Body of pancreas (tissue), 4 donors: ENCODE data around the gene FLAD1.

Experiments used
- POLR2A ChIP-seq, 3 donors: fragments of 450-650 bp; IDR thresholded peaks; one replicate each; pipeline ENCODE4 v1.6.1; 2016; ENCODE audit warnings: antibody characterized with exemption in 3 of 3, mild to moderate bottlenecking in 2 of 3
- TF ChIP-seq, protein P1 (sequence below), 7 experiments: fragments of 450-650 bp in 4 of 7; fragments of 200-600 bp in 3 of 7; sonication (generic) in 3 of 7; IDR thresholded peaks; one replicate each; pipeline ENCODE4 v1.5.1; 2016 to 2019; ENCODE audit warnings: antibody characterized with exemption in 7 of 7

DNA sequence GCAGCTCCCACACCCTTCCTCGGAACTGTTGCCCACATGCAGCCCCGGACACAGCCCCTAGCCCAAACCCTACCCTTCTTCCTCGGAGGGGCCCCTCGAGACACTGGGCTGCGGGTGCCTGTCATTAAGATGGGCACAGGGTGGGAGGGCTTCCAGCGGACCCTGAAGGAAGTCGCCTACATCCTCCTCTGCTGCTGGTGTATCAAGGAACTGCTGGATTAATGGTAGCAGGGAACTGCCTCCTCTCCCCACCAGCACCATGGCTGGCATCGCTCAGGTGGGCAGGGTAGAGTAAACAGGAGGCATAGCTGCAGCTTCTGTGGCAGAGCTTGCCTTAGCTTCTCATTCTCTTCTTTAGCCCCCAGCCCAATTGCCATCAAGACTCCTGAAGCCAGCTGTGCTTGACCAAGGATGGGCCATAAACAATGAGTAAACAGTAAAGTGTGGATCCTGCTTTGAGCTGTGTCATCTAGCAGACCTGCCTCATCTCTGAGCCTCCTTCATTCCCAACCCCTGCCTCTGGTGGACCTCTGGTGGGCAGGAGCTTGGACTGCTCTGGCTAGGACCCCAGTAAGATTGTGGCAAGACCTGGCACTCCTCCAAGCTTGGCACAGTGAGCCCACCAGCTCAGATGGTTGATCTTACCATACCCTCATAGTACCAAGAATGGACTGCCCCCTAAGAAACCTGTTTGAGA, 10.6 kb downstream of the FLAD1 start, which contains the start of gene LENEP:
- TF ChIP-seq, protein P1, sequence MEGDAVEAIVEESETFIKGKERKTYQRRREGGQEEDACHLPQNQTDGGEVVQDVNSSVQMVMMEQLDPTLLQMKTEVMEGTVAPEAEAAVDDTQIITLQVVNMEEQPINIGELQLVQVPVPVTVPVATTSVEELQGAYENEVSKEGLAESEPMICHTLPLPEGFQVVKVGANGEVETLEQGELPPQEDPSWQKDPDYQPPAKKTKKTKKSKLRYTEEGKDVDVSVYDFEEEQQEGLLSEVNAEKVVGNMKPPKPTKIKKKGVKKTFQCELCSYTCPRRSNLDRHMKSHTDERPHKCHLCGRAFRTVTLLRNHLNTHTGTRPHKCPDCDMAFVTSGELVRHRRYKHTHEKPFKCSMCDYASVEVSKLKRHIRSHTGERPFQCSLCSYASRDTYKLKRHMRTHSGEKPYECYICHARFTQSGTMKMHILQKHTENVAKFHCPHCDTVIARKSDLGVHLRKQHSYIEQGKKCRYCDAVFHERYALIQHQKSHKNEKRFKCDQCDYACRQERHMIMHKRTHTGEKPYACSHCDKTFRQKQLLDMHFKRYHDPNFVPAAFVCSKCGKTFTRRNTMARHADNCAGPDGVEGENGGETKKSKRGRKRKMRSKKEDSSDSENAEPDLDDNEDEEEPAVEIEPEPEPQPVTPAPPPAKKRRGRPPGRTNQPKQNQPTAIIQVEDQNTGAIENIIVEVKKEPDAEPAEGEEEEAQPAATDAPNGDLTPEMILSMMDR (IDR thresholded peaks at IDR 0.05), result no peak
- TF ChIP-seq POLR2A (IDR thresholded peaks at IDR 0.05), result no peak
